Panc1 (cell line): ENCODE measurements around the gene CDK5RAP2. TPM values are rescaled to one million over a fixed set of nuclear protein-coding genes. Genes with fewer than 3 reads are reported as not detected.

Source experiments
- ATAC-seq: fragments of 200-7000 bp; cut with Tn5 transposase; 2 replicates; pipeline ENCODE4 v1.9.1; 2020; ENCODE audit warnings: mild to moderate bottlenecking, moderate library complexity
- BruUV-seq: library from RNA; stranded (reverse); fragments of 400-500 nt; replicated peaks from 2 replicates; lab custom pipeline; 2021; lab: Mats Ljungman, UMichigan
- CTCF ChIA-PET: fragments of 300-600 bp; sonication (Branson Sonifier 250); formaldehyde crosslinking; loops from one replicate; lab custom pipeline; 2022; ENCODE audit warnings: antibody characterized with exemption; lab: Charles Lee
- POLR2A ChIA-PET: fragments of 300-600 bp; sonication (Branson Sonifier 250); formaldehyde crosslinking; loops from one replicate; lab custom pipeline; 2022; ENCODE audit warnings: antibody characterized with exemption; lab: Charles Lee
- DNase-seq: peaks from one replicate; pipeline ENCODE4 v3.0.0-alpha.2; 2010; ENCODE audit warnings: low read depth, low spot score
- H3K27ac ChIP-seq: 2 replicates; pipeline ENCODE4 v1.5.1; 2011; ENCODE audit warnings: mild to moderate bottlenecking, low read length, inconsistent platforms
- H3K27me3 ChIP-seq: fragments of 200-500 bp; sonication (Bioruptor generic); 2 replicates; pipeline ENCODE4 v1.6.0; 2014; ENCODE audit warnings: low read length, inconsistent platforms; ENCODE audit not compliant: control insufficient read depth, insufficient read depth
- H3K36me3 ChIP-seq: fragments of 200-500 bp; sonication (Bioruptor generic); 2 replicates; pipeline ENCODE4 v1.5.1; 2014; ENCODE audit warnings: inconsistent platforms, mild to moderate bottlenecking, low read length, moderate library complexity; ENCODE audit not compliant: control insufficient read depth, insufficient read depth
- H3K4me1 ChIP-seq: 2 replicates; pipeline ENCODE4 v1.5.1; 2011; ENCODE audit warnings: inconsistent platforms, mild to moderate bottlenecking, low read length, moderate library complexity; ENCODE audit not compliant: control insufficient read depth, insufficient read depth
- H3K4me3 ChIP-seq, 2 experiments: 2 replicates each; pipeline ENCODE4 v1.5.1; 2011 to 2012; ENCODE audit warnings: low read depth in 2 of 2, low read length in 2 of 2, mild to moderate bottlenecking in 2 of 2, inconsistent platforms in 1 of 2, moderate library complexity in 1 of 2
- H3K9me3 ChIP-seq: fragments of 200-500 bp; sonication (Bioruptor generic); 2 replicates; pipeline ENCODE4 v1.5.1; 2014; ENCODE audit warnings: low read depth, mild to moderate bottlenecking, inconsistent platforms, low read length, moderate library complexity; ENCODE audit not compliant: control insufficient read depth, insufficient read depth
- POLR2AphosphoS5 ChIP-seq: IDR thresholded peaks from 2 replicates; pipeline ENCODE4 v1.6.1; 2012; ENCODE audit warnings: mild to moderate bottlenecking, low read depth, low read length, moderate library complexity
- SIN3A ChIP-seq: IDR thresholded peaks from 2 replicates; pipeline ENCODE4 v1.6.1; 2012; ENCODE audit warnings: low read depth, mild to moderate bottlenecking, low read length, moderate library complexity, borderline replicate concordance; ENCODE audit not compliant: insufficient read depth
- TCF7L2 ChIP-seq: IDR thresholded peaks from 2 replicates; pipeline ENCODE4 v1.6.1; 2011; ENCODE audit warnings: mild to moderate bottlenecking, low read depth, low read length, inconsistent platforms
- in situ Hi-C: cut with HindIII; loops from 2 replicates; pipeline ENCODE4 v1.10.0; 2016; ENCODE audit warnings: low sequenced_read_pairs, low pct_unique_long_range_greater_than_20kb
- intact Hi-C: fragments of 100-400 bp; cut with micrococcal nuclease; formaldehyde crosslinking; loops from one replicate; pipeline ENCODE4 v1.10.0; 2022; ENCODE audit not compliant: unreplicated experiment
- total RNA-seq: library from RNA; stranded (reverse); gene quantifications from one replicate; pipeline ENCODE4 v1.2.1, GENCODE V29; 2021; ENCODE audit not compliant: unreplicated experiment
- TF ChIP-seq, protein P1 (sequence below): fragments of 450-650 bp; IDR thresholded peaks from 2 replicates; pipeline ENCODE4 v1.5.1; 2017; ENCODE audit warnings: mild to moderate bottlenecking
- TF ChIP-seq, protein P2 (sequence below), 2 experiments: IDR thresholded peaks; 2 replicates each; pipeline ENCODE4 v1.6.1; 2011 to 2012; ENCODE audit warnings: low read depth in 2 of 2, control low read depth in 1 of 2, low read length in 1 of 2, mild to moderate bottlenecking in 1 of 2, moderate library complexity in 1 of 2; ENCODE audit not compliant: insufficient read depth in 1 of 2

The CDK5RAP2 gene
- total RNA-seq, 1 experiment from 2014 or later, result 47.7 TPM

DNA sequence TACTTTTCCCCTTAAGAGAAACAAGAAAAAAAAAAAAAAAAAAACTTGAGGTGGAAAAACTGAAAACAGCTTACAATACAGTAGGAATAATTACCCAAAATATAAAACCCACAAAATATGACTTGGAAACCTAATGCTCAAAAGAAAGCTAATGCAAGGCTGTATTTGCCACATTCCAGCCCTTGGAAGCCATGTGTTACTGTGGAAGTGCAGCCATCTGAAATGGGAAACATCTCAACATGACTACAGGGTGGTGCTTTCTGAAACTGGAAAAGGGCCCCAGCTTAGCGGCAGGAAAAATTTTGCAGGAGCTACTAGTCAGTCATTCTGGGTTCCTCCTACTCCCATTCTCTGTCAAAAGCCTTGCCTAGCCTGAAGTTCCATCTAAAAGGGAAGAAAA, 20.4 kb downstream of the CDK5RAP2 start:
- H3K27ac ChIP-seq, result no peak overlapping the region
- no TSS peak for BruUV-seq
- no peaks in the 10 kb centered on the region for H3K4me1 ChIP-seq
- no peak for ATAC-seq
- in situ Hi-C loops (no loop called here), intact Hi-C loops (no loop called here)
- ChIA-PET CTCF (no interaction called here), POLR2A (no interaction called here)
- no peak for TF ChIP-seq TCF7L2
- TF ChIP-seq, protein P1, sequence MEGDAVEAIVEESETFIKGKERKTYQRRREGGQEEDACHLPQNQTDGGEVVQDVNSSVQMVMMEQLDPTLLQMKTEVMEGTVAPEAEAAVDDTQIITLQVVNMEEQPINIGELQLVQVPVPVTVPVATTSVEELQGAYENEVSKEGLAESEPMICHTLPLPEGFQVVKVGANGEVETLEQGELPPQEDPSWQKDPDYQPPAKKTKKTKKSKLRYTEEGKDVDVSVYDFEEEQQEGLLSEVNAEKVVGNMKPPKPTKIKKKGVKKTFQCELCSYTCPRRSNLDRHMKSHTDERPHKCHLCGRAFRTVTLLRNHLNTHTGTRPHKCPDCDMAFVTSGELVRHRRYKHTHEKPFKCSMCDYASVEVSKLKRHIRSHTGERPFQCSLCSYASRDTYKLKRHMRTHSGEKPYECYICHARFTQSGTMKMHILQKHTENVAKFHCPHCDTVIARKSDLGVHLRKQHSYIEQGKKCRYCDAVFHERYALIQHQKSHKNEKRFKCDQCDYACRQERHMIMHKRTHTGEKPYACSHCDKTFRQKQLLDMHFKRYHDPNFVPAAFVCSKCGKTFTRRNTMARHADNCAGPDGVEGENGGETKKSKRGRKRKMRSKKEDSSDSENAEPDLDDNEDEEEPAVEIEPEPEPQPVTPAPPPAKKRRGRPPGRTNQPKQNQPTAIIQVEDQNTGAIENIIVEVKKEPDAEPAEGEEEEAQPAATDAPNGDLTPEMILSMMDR, result no peak
- no peak for TF ChIP-seq SIN3A
- TF ChIP-seq POLR2AphosphoS5, result no peak
- TF ChIP-seq, protein P2, sequence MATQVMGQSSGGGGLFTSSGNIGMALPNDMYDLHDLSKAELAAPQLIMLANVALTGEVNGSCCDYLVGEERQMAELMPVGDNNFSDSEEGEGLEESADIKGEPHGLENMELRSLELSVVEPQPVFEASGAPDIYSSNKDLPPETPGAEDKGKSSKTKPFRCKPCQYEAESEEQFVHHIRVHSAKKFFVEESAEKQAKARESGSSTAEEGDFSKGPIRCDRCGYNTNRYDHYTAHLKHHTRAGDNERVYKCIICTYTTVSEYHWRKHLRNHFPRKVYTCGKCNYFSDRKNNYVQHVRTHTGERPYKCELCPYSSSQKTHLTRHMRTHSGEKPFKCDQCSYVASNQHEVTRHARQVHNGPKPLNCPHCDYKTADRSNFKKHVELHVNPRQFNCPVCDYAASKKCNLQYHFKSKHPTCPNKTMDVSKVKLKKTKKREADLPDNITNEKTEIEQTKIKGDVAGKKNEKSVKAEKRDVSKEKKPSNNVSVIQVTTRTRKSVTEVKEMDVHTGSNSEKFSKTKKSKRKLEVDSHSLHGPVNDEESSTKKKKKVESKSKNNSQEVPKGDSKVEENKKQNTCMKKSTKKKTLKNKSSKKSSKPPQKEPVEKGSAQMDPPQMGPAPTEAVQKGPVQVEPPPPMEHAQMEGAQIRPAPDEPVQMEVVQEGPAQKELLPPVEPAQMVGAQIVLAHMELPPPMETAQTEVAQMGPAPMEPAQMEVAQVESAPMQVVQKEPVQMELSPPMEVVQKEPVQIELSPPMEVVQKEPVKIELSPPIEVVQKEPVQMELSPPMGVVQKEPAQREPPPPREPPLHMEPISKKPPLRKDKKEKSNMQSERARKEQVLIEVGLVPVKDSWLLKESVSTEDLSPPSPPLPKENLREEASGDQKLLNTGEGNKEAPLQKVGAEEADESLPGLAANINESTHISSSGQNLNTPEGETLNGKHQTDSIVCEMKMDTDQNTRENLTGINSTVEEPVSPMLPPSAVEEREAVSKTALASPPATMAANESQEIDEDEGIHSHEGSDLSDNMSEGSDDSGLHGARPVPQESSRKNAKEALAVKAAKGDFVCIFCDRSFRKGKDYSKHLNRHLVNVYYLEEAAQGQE (IDR thresholded peaks at IDR 0.05; ENCODE audit: insufficient read depth in 1 of 2, low read depth in 2 of 2, low read length in 1 of 2), result no peak
- no peaks in the 10 kb centered on the region for H3K27me3 ChIP-seq
- H3K9me3 ChIP-seq, result no peaks in the 10 kb centered on the region
- no peak for DNase-seq
- no peak overlapping the region for H3K4me3 ChIP-seq
- no peaks in the 10 kb centered on the region for H3K36me3 ChIP-seq

DNA sequence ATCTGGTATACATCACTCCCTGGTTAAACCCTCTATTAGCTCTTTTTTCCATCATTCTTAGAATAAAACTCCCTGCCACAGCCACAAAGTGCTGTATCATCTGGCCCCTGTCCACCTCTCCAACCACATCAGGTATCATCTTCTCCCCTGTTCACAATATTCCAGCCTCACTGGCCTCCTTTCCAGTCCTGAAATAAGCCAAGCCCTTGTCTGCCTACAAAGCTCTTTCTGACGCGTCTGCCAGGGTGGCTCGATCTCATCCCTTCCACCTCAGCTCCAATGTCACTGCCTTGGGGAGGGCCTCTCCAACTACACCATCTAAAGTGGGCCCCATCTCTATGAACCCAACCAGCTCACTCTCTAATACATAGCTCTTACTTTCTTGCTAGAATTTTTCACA, 21.5 kb downstream of the CDK5RAP2 start:
- H3K36me3 ChIP-seq, result no peaks in the 10 kb centered on the region
- no TSS peak for BruUV-seq
- CTCF ChIA-PET, result no interaction called here
- ATAC-seq, result no peak
- POLR2A ChIA-PET, result no interaction called here
- in situ Hi-C loops (no loop called here), intact Hi-C loops (no loop called here)
- DNase-seq, result no peak
- no peak overlapping the region for H3K4me3 ChIP-seq
- no peak for TF ChIP-seq POLR2AphosphoS5
- TF ChIP-seq, protein P2 (IDR thresholded peaks at IDR 0.05; ENCODE audit: insufficient read depth in 1 of 2, low read depth in 2 of 2, low read length in 1 of 2), result no peak
- TF ChIP-seq SIN3A, result no peak
- TF ChIP-seq TCF7L2, result no peak
- TF ChIP-seq, protein P1, result no peak
- no peaks in the 10 kb centered on the region for H3K27me3 ChIP-seq
- no peaks in the 10 kb centered on the region for H3K9me3 ChIP-seq
- H3K27ac ChIP-seq, result no peak overlapping the region
- H3K4me1 ChIP-seq, result no peaks in the 10 kb centered on the region
